GM20000 (cell line): ENCODE data around the gene KLHL35.

Source experiments
- DNase-seq: peaks from one replicate; pipeline ENCODE4 v3.0.0; 2012; ENCODE audit warnings: low spot score
- CTCF ChIP-seq: IDR thresholded peaks from 2 replicates; pipeline ENCODE4 v1.5.1; 2012; ENCODE audit warnings: mild to moderate bottlenecking, control low read depth; ENCODE audit errors: extremely low read depth, missing control alignments

The KLHL35 gene

GRCh38 chr11:75439026-75439425, 6.0 kb upstream of the KLHL35 start:
- DNase-seq, result no peak
- TF ChIP-seq CTCF, result no peak

- no peak for DNase-seq
- TF ChIP-seq CTCF, result no peak
Measured at GRCh38 chr11:75437966-75438659, 5.1 kb upstream of the KLHL35 start.

GRCh38 chr11:75436806-75437205, 3.8 kb upstream of the KLHL35 start:
- DNase-seq, result no peak
- TF ChIP-seq CTCF, result no peak

- no peak for TF ChIP-seq CTCF
- DNase-seq, result no peak
Measured at GRCh38 chr11:75435571-75435925, 2.5 kb upstream of the KLHL35 start.

- no peak for TF ChIP-seq CTCF
- DNase-seq, result no peak
Measured at GRCh38 chr11:75434886-75435570, 2.0 kb upstream of the KLHL35 start.

GRCh38 chr11:75434051-75434450, 1.0 kb upstream of the KLHL35 start:
- TF ChIP-seq CTCF, result no peak
- DNase-seq, result no peak

- no peak for DNase-seq
- no peak for TF ChIP-seq CTCF
Measured at GRCh38 chr11:75433443-75433842, 440 bp upstream of the KLHL35 start.
